ENCODE measurements around the gene PRMT3.
"Not testable (repeated sequence)": the region's sequence is repeated elsewhere in the genome, so short reads cannot be mapped to it uniquely, and the experiment has no call there.

Gene PRMT3

GRCh38 chr11:20529757-20530156 is 142.2 kb downstream of the PRMT3 start:
- ATAC-seq (replicated peaks), result no peak

GRCh38 chr11:20530942-20531703 is 143.6 kb downstream of the PRMT3 start:
- ATAC-seq (replicated peaks) (no peak), DNase-seq (no peak)
- Mint-ChIP-seq H3K9me3 (no peaks in the 10 kb centered on the region), H3K4me3 (no peak overlapping the region), H3K27ac (no peak overlapping the region), H3K4me1 (ENCODE audit: low read depth in 2 of 2) (no peaks in the 10 kb centered on the region), H3K27me3 (peaks cover 19 to 35% of the 10 kb centered on the region in 2 donors), H3K36me3 (ENCODE audit: insufficient read depth) (no peaks in the 10 kb centered on the region)

More at GRCh38 chr11:20529757-20530156, 142.2 kb downstream of the PRMT3 start:
- Mint-ChIP-seq H3K27me3 (peaks cover 7 to 21% of the 10 kb centered on the region in 2 donors), H3K36me3 (ENCODE audit: insufficient read depth) (no peaks in the 10 kb centered on the region), H3K9me3 (no peaks in the 10 kb centered on the region), H3K4me1 (ENCODE audit: low read depth in 2 of 2) (no peaks in the 10 kb centered on the region), H3K4me3 (no peak overlapping the region), H3K27ac (no peak overlapping the region)
- DNase-seq, result no peak

- Mint-ChIP-seq H3K36me3 (ENCODE audit: insufficient read depth) (no peaks in the 10 kb centered on the region), H3K4me3 (no peak overlapping the region), H3K27ac (no peak overlapping the region), H3K27me3 (peaks cover 37 to 63% of the 10 kb centered on the region in 2 donors), H3K9me3 (peaks cover 7 to 13% of the 10 kb centered on the region in 2 donors), H3K4me1 (ENCODE audit: low read depth in 2 of 2) (no peaks in the 10 kb centered on the region)
- ATAC-seq (replicated peaks) (no peak), DNase-seq (no peak)
Measured at GRCh38 chr11:20535271-20535881, 147.9 kb downstream of the PRMT3 start.

- no peak for DNase-seq
- Mint-ChIP-seq H3K27me3 (peaks cover 37 to 58% of the 10 kb centered on the region in 2 donors), H3K9me3 (peaks cover 7 to 13% of the 10 kb centered on the region in 2 donors), H3K27ac (no peak overlapping the region), H3K4me3 (no peak overlapping the region), H3K36me3 (ENCODE audit: insufficient read depth) (peaks cover 2% of the 10 kb centered on the region), H3K4me1 (ENCODE audit: low read depth in 2 of 2) (no peaks in the 10 kb centered on the region)
- no peak for ATAC-seq (replicated peaks)
Measured at GRCh38 chr11:20536365-20536764, 148.8 kb downstream of the PRMT3 start.

- Mint-ChIP-seq H3K36me3 (ENCODE audit: insufficient read depth) (peaks cover 4% of the 10 kb centered on the region), H3K4me1 (ENCODE audit: low read depth in 2 of 2) (no peaks in the 10 kb centered on the region), H3K27me3 (peaks cover 37 to 58% of the 10 kb centered on the region in 2 donors), H3K27ac (no peak overlapping the region), H3K4me3 (no peak overlapping the region), H3K9me3 (peaks cover 7 to 13% of the 10 kb centered on the region in 2 donors)
- DNase-seq (no peak), ATAC-seq (replicated peaks) (no peak)
Measured at GRCh38 chr11:20536784-20537183, 149.3 kb downstream of the PRMT3 start.

GRCh38 chr11:20541503-20541902 is 154.0 kb downstream of the PRMT3 start:
- no peak for ATAC-seq (replicated peaks)
- H3K36me3 Mint-ChIP-seq (ENCODE audit: insufficient read depth), result peaks cover 4% of the 10 kb centered on the region
- DNase-seq, result no peak
- no peaks in the 10 kb centered on the region for H3K4me1 Mint-ChIP-seq (ENCODE audit: low read depth in 2 of 2)
- no peak overlapping the region for H3K27ac Mint-ChIP-seq
- H3K27me3 Mint-ChIP-seq, result peaks cover 16 to 28% of the 10 kb centered on the region in 2 donors
- H3K4me3 Mint-ChIP-seq, result no peak overlapping the region
- peaks cover 7 to 13% of the 10 kb centered on the region in 2 donors for H3K9me3 Mint-ChIP-seq

GRCh38 chr11:20544603-20545237 is 157.2 kb downstream of the PRMT3 start:
- no peak overlapping the region for H3K27ac Mint-ChIP-seq
- no peak for DNase-seq
- H3K27me3 Mint-ChIP-seq, result peaks cover 6 to 8% of the 10 kb centered on the region in 2 donors
- H3K36me3 Mint-ChIP-seq (ENCODE audit: insufficient read depth), result peaks cover 4% of the 10 kb centered on the region
- no peaks in the 10 kb centered on the region for H3K4me1 Mint-ChIP-seq (ENCODE audit: low read depth in 2 of 2)
- no peak for ATAC-seq (replicated peaks)
- H3K4me3 Mint-ChIP-seq, result no peak overlapping the region
- peaks cover 0 to 5% of the 10 kb centered on the region in 2 donors for H3K9me3 Mint-ChIP-seq

- no peaks in the 10 kb centered on the region for H3K9me3 Mint-ChIP-seq
- DNase-seq (no peak), ATAC-seq (replicated peaks) (no peak)
- peaks cover 3% of the 10 kb centered on the region for H3K36me3 Mint-ChIP-seq (ENCODE audit: insufficient read depth)
- no peaks in the 10 kb centered on the region for H3K4me1 Mint-ChIP-seq (ENCODE audit: low read depth in 2 of 2)
- no peak overlapping the region for H3K27ac Mint-ChIP-seq
- H3K4me3 Mint-ChIP-seq, result no peak overlapping the region
- peaks cover 5 to 7% of the 10 kb centered on the region in 2 donors for H3K27me3 Mint-ChIP-seq
Measured at GRCh38 chr11:20547411-20547810, 159.9 kb downstream of the PRMT3 start.

GRCh38 chr11:20551096-20551495 is 163.6 kb downstream of the PRMT3 start:
- Mint-ChIP-seq H3K36me3 (ENCODE audit: insufficient read depth) (peaks cover 3% of the 10 kb centered on the region), H3K9me3 (peaks cover under 1 to 2% of the 10 kb centered on the region in 2 donors), H3K27me3 (peaks cover 5 to 35% of the 10 kb centered on the region in 2 donors), H3K4me1 (ENCODE audit: low read depth in 2 of 2) (no peaks in the 10 kb centered on the region), H3K27ac (no peak overlapping the region), H3K4me3 (no peak overlapping the region)
- no peak for DNase-seq
- ATAC-seq (replicated peaks), result no peak

GRCh38 chr11:20555783-20556182 is 168.3 kb downstream of the PRMT3 start:
- peaks cover 7 to 8% of the 10 kb centered on the region in 2 donors for H3K9me3 Mint-ChIP-seq

GRCh38 chr11:20556396-20556795 is 168.9 kb downstream of the PRMT3 start:
- peaks cover 15 to 54% of the 10 kb centered on the region in 2 donors for H3K27me3 Mint-ChIP-seq
- not testable (repeated sequence) for H3K36me3 Mint-ChIP-seq (ENCODE audit: insufficient read depth)

More at GRCh38 chr11:20555783-20556182, 168.3 kb downstream of the PRMT3 start:
- no peak overlapping the region for H3K27ac Mint-ChIP-seq
- no peak overlapping the region for H3K4me3 Mint-ChIP-seq
- no peaks in the 10 kb centered on the region for H3K4me1 Mint-ChIP-seq (ENCODE audit: low read depth in 2 of 2)
- DNase-seq (no peak), ATAC-seq (replicated peaks) (no peak)
- H3K36me3 Mint-ChIP-seq (ENCODE audit: insufficient read depth), result no peaks in the 10 kb centered on the region
- H3K27me3 Mint-ChIP-seq, result peaks cover 15 to 56% of the 10 kb centered on the region in 2 donors

GRCh38 chr11:20558741-20559140 is 171.2 kb downstream of the PRMT3 start:
- DNase-seq (no peak), ATAC-seq (replicated peaks) (no peak)
- peaks cover 7 to 8% of the 10 kb centered on the region in 2 donors for H3K9me3 Mint-ChIP-seq
- peaks cover 10 to 45% of the 10 kb centered on the region in 2 donors for H3K27me3 Mint-ChIP-seq
- no peaks in the 10 kb centered on the region for H3K4me1 Mint-ChIP-seq (ENCODE audit: low read depth in 2 of 2)
- no peak overlapping the region for H3K27ac Mint-ChIP-seq
- H3K4me3 Mint-ChIP-seq, result no peak overlapping the region
- H3K36me3 Mint-ChIP-seq (ENCODE audit: insufficient read depth), result no peaks in the 10 kb centered on the region

More at GRCh38 chr11:20556396-20556795, 168.9 kb downstream of the PRMT3 start:
- H3K4me3 Mint-ChIP-seq; H3K27ac Mint-ChIP-seq; H3K9me3 Mint-ChIP-seq; DNase-seq; ATAC-seq (replicated peaks); H3K4me1 Mint-ChIP-seq (ENCODE audit: low read depth in 2 of 2): not testable (repeated sequence)

Data from effector memory CD8-positive, alpha-beta T cell (primary cell).